ENCODE data around the gene PATJ. TPM values are rescaled to one million over a fixed set of nuclear protein-coding genes. Genes with fewer than 3 reads are reported as not detected.
"Not testable (repeated sequence)": the region's sequence is repeated elsewhere in the genome, so short reads cannot be mapped to it uniquely, and the experiment has no call there.

PATJ gene
- total and polyA plus RNA-seq, 4 donors: 8.0 to 47.1 (median 24.3) TPM

DNA sequence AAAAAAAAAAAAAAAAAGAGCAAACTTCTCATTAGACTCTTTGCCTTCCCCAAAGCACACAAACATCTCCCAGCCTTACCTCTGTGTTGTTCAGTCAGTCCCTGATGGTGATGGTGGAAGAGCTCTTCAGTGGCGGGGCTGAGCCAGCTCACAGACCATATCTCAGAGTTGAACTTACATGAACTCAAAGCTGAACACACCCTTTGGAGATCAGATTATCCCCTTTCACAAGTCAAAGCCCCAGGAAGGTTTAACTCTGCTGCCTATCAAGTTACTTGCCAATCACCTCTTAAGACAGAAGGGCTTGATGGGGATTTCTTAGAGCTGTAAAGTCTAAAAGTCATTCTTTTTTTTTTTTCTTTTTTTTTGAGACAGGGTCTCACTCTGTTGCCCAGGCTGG, 397.1 kb downstream of the PATJ start:
- Histone ChIP-seq H3K9me3 (ENCODE audit: control insufficient read depth, low read length) (no peaks in the 10 kb centered on the region), H3K27ac (ENCODE audit: low read depth in 1 of 2, low read length in 2 of 2) (no peak overlapping the region), H3K27me3 (ENCODE audit: control insufficient read depth in 1 of 2, insufficient read depth in 2 of 2, low read length in 1 of 2) (no peaks in the 10 kb centered on the region), H3K36me3 (ENCODE audit: control insufficient read depth in 1 of 2, insufficient read depth in 2 of 2, low read length in 1 of 2) (peaks cover 4% of the 10 kb centered on the region in 2 donors), H3K4me1 (ENCODE audit: control insufficient read depth in 1 of 2, insufficient read depth in 2 of 2, low read length in 2 of 2) (no peaks in the 10 kb centered on the region), H3K4me3 (ENCODE audit: low read length in 2 of 2) (no peak overlapping the region)
- DNase-seq: no peak
- WGBS, 2 donors: 98 to 100% methylated on average over 1 of the region's 1 CpG
- no peak for ATAC-seq (ENCODE audit: low FRiP score)
- intact Hi-C loops (cut with DNase I): no loop called here

DNA sequence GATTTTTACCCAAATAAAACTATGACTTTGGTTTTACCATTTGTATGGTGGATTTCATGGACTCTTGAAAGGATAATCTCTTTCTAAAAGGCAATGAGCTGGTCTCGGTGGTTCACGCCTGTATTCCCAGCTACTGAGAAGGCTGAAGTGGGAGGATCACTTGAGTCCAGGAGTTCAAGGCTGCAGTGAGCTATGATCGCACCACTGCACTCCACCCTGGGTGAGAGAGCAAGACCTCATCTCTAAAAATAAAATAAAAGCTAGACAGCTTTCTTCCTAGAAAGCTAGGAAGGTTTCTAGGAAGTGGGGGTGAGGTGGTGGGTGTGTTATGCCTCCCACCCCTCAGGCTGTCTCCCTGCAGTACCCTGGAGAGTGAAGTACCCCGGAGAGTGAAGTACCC, 398.4 kb downstream of the PATJ start:
- H3K4me3 ChIP-seq (ENCODE audit: low read length in 2 of 2): no peak overlapping the region
- H3K36me3 ChIP-seq (ENCODE audit: control insufficient read depth in 1 of 2, insufficient read depth in 2 of 2, low read length in 1 of 2): peaks cover 4% of the 10 kb centered on the region in 2 donors
- ATAC-seq (ENCODE audit: low FRiP score) (no peak), DNase-seq (no peak)
- H3K9me3 ChIP-seq (ENCODE audit: control insufficient read depth, low read length): no peaks in the 10 kb centered on the region
- intact Hi-C loops (cut with DNase I): no loop called here
- WGBS, 2 donors: 91 to 94% methylated on average over 4 of the region's 4 CpGs
- H3K27ac ChIP-seq (ENCODE audit: low read depth in 1 of 2, low read length in 2 of 2): no peak overlapping the region
- H3K4me1 ChIP-seq (ENCODE audit: control insufficient read depth in 1 of 2, insufficient read depth in 2 of 2, low read length in 2 of 2): no peaks in the 10 kb centered on the region
- no peaks in the 10 kb centered on the region for H3K27me3 ChIP-seq (ENCODE audit: control insufficient read depth in 1 of 2, insufficient read depth in 2 of 2, low read length in 1 of 2)

DNA sequence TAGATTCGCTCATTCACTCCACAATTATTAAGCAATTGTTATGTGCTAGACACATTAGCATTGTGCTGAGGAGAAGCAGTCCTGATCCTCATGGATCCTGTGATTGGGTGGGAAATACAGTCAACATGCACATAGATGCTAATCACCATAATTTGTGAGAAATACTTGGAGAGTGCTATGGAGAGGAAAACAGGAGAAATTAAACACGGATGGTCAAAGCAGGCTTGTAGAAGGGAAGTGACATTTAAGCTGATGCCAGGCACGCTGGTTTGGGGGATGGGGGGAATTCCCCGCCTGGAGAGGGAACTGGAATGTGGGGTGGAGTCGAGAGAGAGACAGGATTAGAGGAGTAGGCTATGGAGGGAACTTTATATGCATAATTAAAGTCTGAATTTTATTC, 400.2 kb downstream of the PATJ start:
- 34 to 45% methylated on average over 5 of the region's 5 CpGs for WGBS, 2 donors
- DNase-seq: no peak
- no peak for ATAC-seq (ENCODE audit: low FRiP score)

DNA sequence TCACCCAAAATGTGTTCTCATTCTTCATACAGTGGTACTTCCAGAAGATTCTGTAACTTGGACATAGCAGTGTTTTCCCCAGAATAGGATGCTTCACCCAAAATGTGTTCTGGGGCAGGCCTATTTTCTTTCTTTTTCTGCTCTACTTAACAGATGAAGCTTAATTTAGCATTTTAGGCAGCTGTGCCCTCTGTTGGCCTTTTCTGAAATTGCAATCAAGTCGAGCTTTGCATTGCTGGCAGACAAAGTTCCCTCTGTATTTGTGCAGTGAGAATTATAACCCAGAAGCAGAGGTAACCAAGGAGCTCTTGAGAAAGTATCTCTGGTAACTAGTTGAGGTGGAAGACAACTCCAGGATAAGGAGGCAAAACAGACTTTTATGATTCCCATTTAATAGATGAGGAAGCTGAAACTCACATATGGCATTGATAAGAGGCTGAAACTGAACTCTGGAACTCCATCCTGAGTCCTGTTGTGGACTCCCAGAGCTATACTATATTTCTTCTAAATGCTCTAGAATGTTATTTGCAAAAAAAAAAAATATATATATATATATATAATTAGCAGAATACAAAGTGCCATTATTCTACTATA, 402.1 kb downstream of the PATJ start:
- H3K27me3 ChIP-seq (ENCODE audit: control insufficient read depth in 1 of 2, insufficient read depth in 2 of 2, low read length in 1 of 2): no peaks in the 10 kb centered on the region
- no peak for ATAC-seq (ENCODE audit: low FRiP score)
- WGBS, 2 donors: 0 to 1% methylated on average over 1 of the region's 1 CpG
- DNase-seq: no peak
- no peak overlapping the region for H3K4me3 ChIP-seq (ENCODE audit: low read length in 2 of 2)
- peaks cover 0 to 1% of the 10 kb centered on the region in 2 donors for H3K36me3 ChIP-seq (ENCODE audit: control insufficient read depth in 1 of 2, insufficient read depth in 2 of 2, low read length in 1 of 2)
- intact Hi-C loops (cut with DNase I): no loop called here
- no peak overlapping the region for H3K27ac ChIP-seq (ENCODE audit: low read depth in 1 of 2, low read length in 2 of 2)
- no peaks in the 10 kb centered on the region for H3K9me3 ChIP-seq (ENCODE audit: control insufficient read depth, low read length)
- H3K4me1 ChIP-seq (ENCODE audit: control insufficient read depth in 1 of 2, insufficient read depth in 2 of 2, low read length in 2 of 2): no peaks in the 10 kb centered on the region

More for the DNA sequence above, 400.2 kb downstream of the PATJ start:
- Histone ChIP-seq H3K27me3 (ENCODE audit: control insufficient read depth in 1 of 2, insufficient read depth in 2 of 2, low read length in 1 of 2) (no peaks in the 10 kb centered on the region), H3K4me1 (ENCODE audit: control insufficient read depth in 1 of 2, insufficient read depth in 2 of 2, low read length in 2 of 2) (no peaks in the 10 kb centered on the region), H3K4me3 (ENCODE audit: low read length in 2 of 2) (no peak overlapping the region), H3K27ac (ENCODE audit: low read depth in 1 of 2, low read length in 2 of 2) (no peak overlapping the region), H3K9me3 (ENCODE audit: control insufficient read depth, low read length) (no peaks in the 10 kb centered on the region), H3K36me3 (ENCODE audit: control insufficient read depth in 1 of 2, insufficient read depth in 2 of 2, low read length in 1 of 2) (peaks cover 3 to 4% of the 10 kb centered on the region in 2 donors)
- intact Hi-C loops (cut with DNase I): no loop called here

DNA sequence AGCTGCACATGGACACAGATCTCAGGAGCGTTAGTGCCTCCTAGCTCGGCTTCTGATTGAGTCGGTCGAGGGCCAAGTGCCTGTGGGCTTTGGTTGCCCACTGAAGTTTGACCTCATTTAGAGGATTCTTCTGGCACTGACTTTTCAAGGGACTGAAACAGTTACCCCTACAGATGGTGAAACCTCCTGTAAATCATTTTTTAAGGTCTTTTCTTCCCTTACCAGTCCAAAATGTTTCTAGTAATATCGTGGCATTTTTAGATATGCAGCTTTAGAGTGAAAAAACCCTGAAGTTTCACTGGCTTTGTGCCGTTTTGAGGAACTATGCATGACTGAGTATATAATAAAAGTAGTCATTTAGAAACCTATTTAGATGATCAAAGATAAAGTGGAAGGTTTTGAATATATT, 417.7 kb downstream of the PATJ start:
- no peak overlapping the region for H3K4me3 ChIP-seq (ENCODE audit: low read length in 2 of 2)
- 72 to 79% methylated on average over 6 of the region's 6 CpGs for WGBS, 2 donors
- H3K27me3 ChIP-seq (ENCODE audit: control insufficient read depth in 1 of 2, insufficient read depth in 2 of 2, low read length in 1 of 2): no peaks in the 10 kb centered on the region
- DNase-seq (no peak), ATAC-seq (ENCODE audit: low FRiP score) (no peak)
- no peaks in the 10 kb centered on the region for H3K9me3 ChIP-seq (ENCODE audit: control insufficient read depth, low read length)
- peaks cover 2 to 4% of the 10 kb centered on the region in 2 donors for H3K36me3 ChIP-seq (ENCODE audit: control insufficient read depth in 1 of 2, insufficient read depth in 2 of 2, low read length in 1 of 2)
- H3K27ac ChIP-seq (ENCODE audit: low read depth in 1 of 2, low read length in 2 of 2): no peak overlapping the region
- intact Hi-C loops (cut with DNase I): no loop called here
- no peaks in the 10 kb centered on the region for H3K4me1 ChIP-seq (ENCODE audit: control insufficient read depth in 1 of 2, insufficient read depth in 2 of 2, low read length in 2 of 2)

DNA sequence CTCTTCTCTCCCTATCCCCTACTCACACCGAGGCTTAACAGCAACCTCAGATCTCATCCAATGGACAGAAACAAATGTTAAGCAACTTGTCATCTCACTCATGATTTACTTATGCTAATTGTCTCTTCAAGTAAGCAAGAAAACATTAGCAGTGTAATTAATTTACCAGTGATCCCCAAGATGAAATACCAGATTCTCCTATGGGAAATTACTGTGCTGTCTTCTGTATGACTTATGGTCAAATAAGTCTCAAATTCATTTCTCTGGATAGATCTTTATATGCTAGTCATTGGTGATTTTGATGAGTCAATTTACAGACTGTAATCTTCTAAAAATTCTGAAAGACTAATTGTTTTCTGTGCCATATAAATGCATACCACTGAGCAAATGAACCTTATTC, 419.4 kb downstream of the PATJ start:
- Histone ChIP-seq H3K27ac (ENCODE audit: low read depth in 1 of 2, low read length in 2 of 2) (no peak overlapping the region), H3K4me1 (ENCODE audit: control insufficient read depth in 1 of 2, insufficient read depth in 2 of 2, low read length in 2 of 2) (no peaks in the 10 kb centered on the region), H3K9me3 (ENCODE audit: control insufficient read depth, low read length) (no peaks in the 10 kb centered on the region), H3K4me3 (ENCODE audit: low read length in 2 of 2) (no peak overlapping the region), H3K36me3 (ENCODE audit: control insufficient read depth in 1 of 2, insufficient read depth in 2 of 2, low read length in 1 of 2) (peaks cover 2 to 4% of the 10 kb centered on the region in 2 donors), H3K27me3 (ENCODE audit: control insufficient read depth in 1 of 2, insufficient read depth in 2 of 2, low read length in 1 of 2) (no peaks in the 10 kb centered on the region)
- 89 to 97% methylated on average over 1 of the region's 1 CpG for whole genome bisulfite sequencing, 2 donors
- DNase-seq: no peak
- intact Hi-C loops (cut with DNase I): no loop called here
- ATAC-seq (ENCODE audit: low FRiP score): no peak

DNA sequence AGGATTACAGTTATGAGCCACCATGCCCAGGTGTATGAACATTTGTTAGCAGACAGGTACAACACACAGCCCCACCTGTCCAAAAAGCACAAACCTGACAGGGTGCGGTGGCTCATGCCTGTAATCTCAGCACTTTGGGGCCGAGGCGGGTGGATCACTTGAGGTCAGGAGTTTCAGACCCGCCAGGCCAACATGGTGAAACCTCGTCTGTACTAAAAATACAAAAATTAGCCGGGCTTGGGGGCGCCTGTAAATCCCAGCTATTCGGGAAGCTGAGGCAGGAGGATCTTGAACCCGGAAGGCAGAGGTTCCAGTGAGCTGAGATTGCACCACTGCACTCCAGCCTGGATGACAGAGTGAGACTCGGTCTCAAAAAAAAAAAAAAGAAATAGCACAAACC, 428.1 kb downstream of the PATJ start:
- intact Hi-C loops (cut with DNase I); DNase-seq: not testable (repeated sequence)
- WGBS, 2 donors: 80 to 86% methylated on average over 10 of the region's 10 CpGs

DNA sequence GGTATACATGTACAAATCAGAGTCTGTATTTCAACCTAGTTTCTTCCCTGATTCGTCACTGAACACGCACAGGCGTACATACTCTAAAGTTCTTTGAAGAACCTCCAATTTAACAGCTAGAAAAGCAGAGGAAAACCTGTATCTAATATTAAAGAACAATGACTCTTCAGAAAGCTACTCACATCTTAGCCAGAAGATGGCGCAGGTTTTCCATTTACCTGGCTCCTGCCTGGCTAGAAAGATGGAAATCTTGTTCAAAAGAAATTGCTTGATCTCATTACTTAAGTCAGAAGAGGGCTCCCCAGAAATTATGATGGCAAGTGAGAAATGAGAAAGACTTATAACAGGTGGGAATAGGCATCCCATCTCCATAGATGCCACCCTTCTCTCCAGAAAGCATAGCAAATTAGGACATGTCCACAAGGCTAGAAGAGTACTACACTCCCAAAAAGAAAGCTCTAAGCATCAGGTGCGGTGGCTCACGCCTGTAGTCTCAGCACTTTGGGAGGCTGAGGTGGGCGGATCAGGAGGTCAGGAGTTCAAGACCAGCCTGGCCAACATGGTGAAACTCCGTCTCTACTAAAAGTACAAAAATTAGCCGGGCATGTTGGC, 433.4 kb downstream of the PATJ start:
- intact Hi-C loops (cut with DNase I): loop anchor here (2.0 to 5.0 kb wide), 2 partner anchors 231 to 232 kb away; no protein-coding TSS in a partner anchor
- ATAC-seq (ENCODE audit: low FRiP score) (no peak), DNase-seq (no peak)
- H3K36me3 ChIP-seq (ENCODE audit: control insufficient read depth in 1 of 2, insufficient read depth in 2 of 2, low read length in 1 of 2): no peaks in the 10 kb centered on the region
- no peaks in the 10 kb centered on the region for H3K9me3 ChIP-seq (ENCODE audit: control insufficient read depth, low read length)
- peaks cover 0 to 2% of the 10 kb centered on the region in 2 donors for H3K27me3 ChIP-seq (ENCODE audit: control insufficient read depth in 1 of 2, insufficient read depth in 2 of 2, low read length in 1 of 2)
- 50 to 52% methylated on average over 9 of the region's 9 CpGs for WGBS, 2 donors
- no peak overlapping the region for H3K4me3 ChIP-seq (ENCODE audit: low read length in 2 of 2)
- H3K27ac ChIP-seq (ENCODE audit: low read depth in 1 of 2, low read length in 2 of 2): no peak overlapping the region
- no peaks in the 10 kb centered on the region for H3K4me1 ChIP-seq (ENCODE audit: control insufficient read depth in 1 of 2, insufficient read depth in 2 of 2, low read length in 2 of 2)

More for the DNA sequence above, 428.1 kb downstream of the PATJ start:
- not testable (repeated sequence) for H3K4me1 ChIP-seq (ENCODE audit: control insufficient read depth in 1 of 2, insufficient read depth in 2 of 2, low read length in 2 of 2); H3K9me3 ChIP-seq (ENCODE audit: control insufficient read depth, low read length); H3K27me3 ChIP-seq (ENCODE audit: control insufficient read depth in 1 of 2, insufficient read depth in 2 of 2, low read length in 1 of 2); H3K36me3 ChIP-seq (ENCODE audit: control insufficient read depth in 1 of 2, insufficient read depth in 2 of 2, low read length in 1 of 2); H3K27ac ChIP-seq (ENCODE audit: low read depth in 1 of 2, low read length in 2 of 2); H3K4me3 ChIP-seq (ENCODE audit: low read length in 2 of 2); ATAC-seq (ENCODE audit: low FRiP score)

Data from aorta (tissue), 5 donors.